HEK293 (cell line): ENCODE measurements around the gene STOML1.

Source experiments
- CTCF ChIA-PET: fragments of 350-600 bp; formaldehyde crosslinking; extraction: SDS; loops from one replicate; lab custom pipeline; 2021; ENCODE audit warnings: antibody characterized with exemption; lab: Yijun Ruan, JAX
- POLR2A ChIA-PET: fragments of 300-600 bp; formaldehyde crosslinking; extraction: SDS; loops from one replicate; lab custom pipeline; 2020; ENCODE audit warnings: antibody characterized with exemption, inconsistent platforms; lab: Yijun Ruan, JAX
- H3K27ac ChIP-seq: fragments of 200-500 bp; sonication (Bioruptor generic); 2 replicates; pipeline ENCODE4 v1.5.1; 2014; ENCODE audit warnings: low read depth, low read length, control low read depth, inconsistent platforms; ENCODE audit errors: extremely low read depth
- H3K36me3 ChIP-seq, 2 experiments: fragments of 200-500 bp in 1 of 2; sonication (Bioruptor generic) in 1 of 2; 1 replicate in 1 of 2; 2 replicates in 1 of 2; pipeline ENCODE4 v1.5.1; 2014 to 2017; ENCODE audit warnings: inconsistent platforms in 2 of 2, low read length in 2 of 2; ENCODE audit not compliant: control insufficient read depth in 2 of 2, insufficient read depth in 1 of 2
- H3K4me1 ChIP-seq: fragments of 200-500 bp; sonication (Bioruptor generic); 2 replicates; pipeline ENCODE4 v1.5.1; 2014; ENCODE audit warnings: mild to moderate bottlenecking, low read length, inconsistent platforms; ENCODE audit not compliant: control insufficient read depth, insufficient read depth
- H3K4me3 ChIP-seq: 2 replicates; pipeline ENCODE4 v1.5.1; 2011; ENCODE audit warnings: low read depth, mild to moderate bottlenecking, control low read depth, low read length, moderate library complexity
- H3K9me3 ChIP-seq: fragments of 200-500 bp; sonication (Bioruptor generic); 2 replicates; pipeline ENCODE4 v1.5.1; 2014; ENCODE audit warnings: low read depth, low read length, inconsistent platforms; ENCODE audit not compliant: control insufficient read depth, insufficient read depth
- KLF8 ChIP-seq: fragments of 450-650 bp; formaldehyde crosslinking; IDR thresholded peaks from 2 replicates; pipeline ENCODE4 v1.5.1; 2016; ENCODE audit warnings: missing biosample characterization, missing genetic modification characterization
- RBAK ChIP-seq: fragments of 450-650 bp; formaldehyde crosslinking; IDR thresholded peaks from 2 replicates; pipeline ENCODE4 v1.5.1; 2016; ENCODE audit warnings: missing biosample characterization, missing genetic modification characterization
- ZNF169 ChIP-seq: fragments of 450-650 bp; formaldehyde crosslinking; IDR thresholded peaks from 2 replicates; pipeline ENCODE4 v1.5.1; 2016; ENCODE audit warnings: missing biosample characterization, missing genetic modification characterization
- ZNF19 ChIP-seq: fragments of 450-650 bp; formaldehyde crosslinking; IDR thresholded peaks from 2 replicates; pipeline ENCODE4; 2016; ENCODE audit warnings: missing biosample characterization, missing genetic modification characterization, low read depth
- ZNF221 ChIP-seq: fragments of 450-650 bp; formaldehyde crosslinking; IDR thresholded peaks from 2 replicates; pipeline ENCODE4 v1.5.1; 2017; ENCODE audit warnings: missing biosample characterization, missing genetic modification characterization, borderline replicate concordance
- ZNF366 ChIP-seq: fragments of 450-650 bp; formaldehyde crosslinking; conservative IDR thresholded peaks from 2 replicates; pipeline ENCODE4 v1.5.1; 2016; ENCODE audit warnings: missing biosample characterization, missing genetic modification characterization
- ZNF416 ChIP-seq: fragments of 450-650 bp; formaldehyde crosslinking; IDR thresholded peaks from 2 replicates; pipeline ENCODE4 v1.5.1; 2016; ENCODE audit warnings: missing biosample characterization, missing genetic modification characterization
- ZNF514 ChIP-seq: fragments of 450-650 bp; formaldehyde crosslinking; IDR thresholded peaks from 2 replicates; pipeline ENCODE4 v1.5.1; 2016; ENCODE audit warnings: missing biosample characterization, missing genetic modification characterization
- ZNF529 ChIP-seq: fragments of 450-650 bp; formaldehyde crosslinking; IDR thresholded peaks from 2 replicates; pipeline ENCODE4 v1.5.1; 2017; ENCODE audit warnings: missing genetic modification characterization, missing biosample characterization; ENCODE audit not compliant: insufficient replicate concordance
- ZNF549 ChIP-seq: fragments of 450-650 bp; IDR thresholded peaks from 2 replicates; pipeline ENCODE4 v1.5.1; 2018; ENCODE audit warnings: missing biosample characterization, missing genetic modification characterization, mild to moderate bottlenecking, inconsistent platforms, moderate library complexity
- ZNF558 ChIP-seq: fragments of 450-650 bp; formaldehyde crosslinking; IDR thresholded peaks from 2 replicates; pipeline ENCODE4 v1.5.1; 2016; ENCODE audit warnings: missing biosample characterization, missing genetic modification characterization
- ZNF623 ChIP-seq: fragments of 450-650 bp; formaldehyde crosslinking; IDR thresholded peaks from 2 replicates; pipeline ENCODE4 v1.5.1; 2016; ENCODE audit warnings: missing biosample characterization, missing genetic modification characterization
- ZSCAN30 ChIP-seq: fragments of 450-650 bp; IDR thresholded peaks from 2 replicates; pipeline ENCODE4 v1.5.1; 2018; ENCODE audit warnings: missing biosample characterization, mild to moderate bottlenecking, missing genetic modification characterization, moderate library complexity
- TF ChIP-seq, protein P1 (sequence below): fragments of 450-650 bp; formaldehyde crosslinking; IDR thresholded peaks from 2 replicates; pipeline ENCODE4 v1.5.1; 2017; ENCODE audit warnings: missing biosample characterization, missing genetic modification characterization
- TF ChIP-seq, protein P2 (sequence below): fragments of 450-650 bp; formaldehyde crosslinking; IDR thresholded peaks from 2 replicates; pipeline ENCODE4 v1.5.1; 2016; ENCODE audit warnings: missing biosample characterization, missing genetic modification characterization
- TF ChIP-seq, protein P3 (sequence below): fragments of 450-650 bp; IDR thresholded peaks from 2 replicates; pipeline ENCODE4 v1.5.1; 2018; ENCODE audit warnings: missing biosample characterization, missing genetic modification characterization
- TF ChIP-seq, protein P4 (sequence below): fragments of 450-650 bp; formaldehyde crosslinking; IDR thresholded peaks from 2 replicates; pipeline ENCODE4 v1.5.1; 2016; ENCODE audit warnings: missing biosample characterization, missing genetic modification characterization, borderline replicate concordance
- TF ChIP-seq, protein P5 (sequence below): fragments of 450-650 bp; formaldehyde crosslinking; IDR thresholded peaks from 2 replicates; pipeline ENCODE4 v1.5.1; 2016; ENCODE audit warnings: missing biosample characterization, missing genetic modification characterization
- TF ChIP-seq, protein P6 (sequence below): fragments of 450-650 bp; formaldehyde crosslinking; IDR thresholded peaks from 2 replicates; pipeline ENCODE4 v1.5.1; 2016; ENCODE audit warnings: missing biosample characterization, missing genetic modification characterization

STOML1 gene

DNA sequence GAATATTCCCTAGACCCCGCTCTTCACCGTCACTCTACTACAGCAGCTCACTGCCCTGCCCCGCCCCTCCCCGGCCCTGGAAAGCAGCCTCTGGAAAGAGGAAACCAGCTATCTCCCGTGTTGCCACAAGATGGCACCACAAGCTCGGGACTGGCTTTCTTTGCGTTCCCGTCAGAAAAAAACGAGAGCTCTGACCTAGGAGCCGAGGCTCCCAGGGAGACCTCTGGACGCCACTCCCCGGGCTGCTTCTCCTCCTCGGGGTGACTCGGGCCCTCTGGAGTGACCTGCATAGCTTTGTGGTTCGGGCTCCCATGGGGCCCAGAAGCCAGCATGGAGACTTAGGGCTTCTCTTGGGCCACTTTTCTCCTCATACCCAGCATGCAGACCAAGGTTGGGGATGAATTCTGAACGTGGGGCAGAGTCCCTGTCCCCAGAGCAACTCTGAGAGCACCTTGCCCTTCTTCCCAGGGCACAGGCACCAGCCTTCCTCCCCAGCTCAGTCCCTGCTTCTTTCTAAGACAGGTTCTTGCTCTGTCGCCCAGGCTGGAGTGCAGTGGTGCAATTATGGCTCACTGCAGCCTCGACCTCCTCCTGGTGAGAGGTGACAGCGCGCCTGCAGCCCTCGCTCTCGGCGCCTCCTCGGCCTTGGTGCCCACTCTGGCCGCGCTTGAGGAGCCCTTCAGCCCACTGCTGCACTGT, 19.0 kb downstream of the STOML1 start (continued):
- TF ChIP-seq, protein P1, sequence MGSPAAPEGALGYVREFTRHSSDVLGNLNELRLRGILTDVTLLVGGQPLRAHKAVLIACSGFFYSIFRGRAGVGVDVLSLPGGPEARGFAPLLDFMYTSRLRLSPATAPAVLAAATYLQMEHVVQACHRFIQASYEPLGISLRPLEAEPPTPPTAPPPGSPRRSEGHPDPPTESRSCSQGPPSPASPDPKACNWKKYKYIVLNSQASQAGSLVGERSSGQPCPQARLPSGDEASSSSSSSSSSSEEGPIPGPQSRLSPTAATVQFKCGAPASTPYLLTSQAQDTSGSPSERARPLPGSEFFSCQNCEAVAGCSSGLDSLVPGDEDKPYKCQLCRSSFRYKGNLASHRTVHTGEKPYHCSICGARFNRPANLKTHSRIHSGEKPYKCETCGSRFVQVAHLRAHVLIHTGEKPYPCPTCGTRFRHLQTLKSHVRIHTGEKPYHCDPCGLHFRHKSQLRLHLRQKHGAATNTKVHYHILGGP = peak; percentile 65; the same call in 1 of the 2 replicates
- TF ChIP-seq, protein P2, sequence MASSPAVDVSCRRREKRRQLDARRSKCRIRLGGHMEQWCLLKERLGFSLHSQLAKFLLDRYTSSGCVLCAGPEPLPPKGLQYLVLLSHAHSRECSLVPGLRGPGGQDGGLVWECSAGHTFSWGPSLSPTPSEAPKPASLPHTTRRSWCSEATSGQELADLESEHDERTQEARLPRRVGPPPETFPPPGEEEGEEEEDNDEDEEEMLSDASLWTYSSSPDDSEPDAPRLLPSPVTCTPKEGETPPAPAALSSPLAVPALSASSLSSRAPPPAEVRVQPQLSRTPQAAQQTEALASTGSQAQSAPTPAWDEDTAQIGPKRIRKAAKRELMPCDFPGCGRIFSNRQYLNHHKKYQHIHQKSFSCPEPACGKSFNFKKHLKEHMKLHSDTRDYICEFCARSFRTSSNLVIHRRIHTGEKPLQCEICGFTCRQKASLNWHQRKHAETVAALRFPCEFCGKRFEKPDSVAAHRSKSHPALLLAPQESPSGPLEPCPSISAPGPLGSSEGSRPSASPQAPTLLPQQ = peak; percentile 69
- TF ChIP-seq ZNF558 (no peak), ZNF623 (no peak), KLF8 (tag by site-specific recombination) (peak; percentile 32; the same call in 1 of the 2 replicates), ZNF169 (no peak), ZSCAN30 (tag by site-specific recombination) (peak; percentile 67)
- TF ChIP-seq, protein P3, sequence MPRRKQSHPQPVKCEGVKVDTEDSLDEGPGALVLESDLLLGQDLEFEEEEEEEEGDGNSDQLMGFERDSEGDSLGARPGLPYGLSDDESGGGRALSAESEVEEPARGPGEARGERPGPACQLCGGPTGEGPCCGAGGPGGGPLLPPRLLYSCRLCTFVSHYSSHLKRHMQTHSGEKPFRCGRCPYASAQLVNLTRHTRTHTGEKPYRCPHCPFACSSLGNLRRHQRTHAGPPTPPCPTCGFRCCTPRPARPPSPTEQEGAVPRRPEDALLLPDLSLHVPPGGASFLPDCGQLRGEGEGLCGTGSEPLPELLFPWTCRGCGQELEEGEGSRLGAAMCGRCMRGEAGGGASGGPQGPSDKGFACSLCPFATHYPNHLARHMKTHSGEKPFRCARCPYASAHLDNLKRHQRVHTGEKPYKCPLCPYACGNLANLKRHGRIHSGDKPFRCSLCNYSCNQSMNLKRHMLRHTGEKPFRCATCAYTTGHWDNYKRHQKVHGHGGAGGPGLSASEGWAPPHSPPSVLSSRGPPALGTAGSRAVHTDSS (tag by site-specific recombination) = no peak

DNA sequence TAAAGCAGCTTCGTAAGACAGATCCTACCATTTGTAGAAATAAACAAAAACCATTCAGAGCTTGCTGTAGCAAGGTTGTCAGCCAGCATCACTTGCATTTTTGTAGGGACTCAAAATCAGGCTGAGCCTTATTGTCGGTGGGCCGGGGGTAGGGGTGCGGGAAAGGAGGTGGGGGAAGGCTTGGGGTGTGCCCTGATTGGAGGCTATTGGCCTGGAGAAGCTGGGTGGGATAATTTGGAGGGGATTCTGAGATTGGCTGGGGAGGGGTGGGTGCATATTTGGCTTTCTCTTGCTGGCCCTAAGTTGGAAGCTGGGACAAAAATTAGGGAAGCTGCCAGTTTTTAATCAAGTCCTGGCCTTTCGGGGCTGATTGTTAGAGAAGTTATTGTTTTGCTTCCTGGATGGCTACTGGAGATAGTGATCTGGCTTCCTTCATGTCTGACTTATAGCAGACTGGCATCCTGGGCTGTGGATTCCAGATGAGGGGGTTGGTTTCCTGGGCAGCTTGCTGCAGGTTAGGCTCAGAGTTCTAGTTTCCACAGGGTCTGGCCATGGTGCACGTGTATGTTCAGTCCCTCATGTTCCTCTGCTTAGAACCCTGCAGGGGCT, 22.8 kb downstream of the STOML1 start:
- Histone ChIP-seq H3K4me1 (peaks cover 3% of the 10 kb centered on the region; the same call in 1 of the 2 replicates), H3K4me3 (no peak overlapping the region), H3K36me3 (no peaks in the 10 kb centered on the region), H3K27ac (no peak overlapping the region), H3K9me3 (no peaks in the 10 kb centered on the region)
- ChIA-PET POLR2A (no interaction called here), CTCF (interaction anchor here (0.6 to 13.4 kb wide), 11 partner anchors 14 to 353 kb away, joined by 3 to 276 read pairs (median 4); no protein-coding TSS in a partner anchor)
- TF ChIP-seq ZNF416 = no peak
- TF ChIP-seq ZNF19 = no peak
- TF ChIP-seq ZNF514 (tag by site-specific recombination) = no peak
- TF ChIP-seq, protein P4, sequence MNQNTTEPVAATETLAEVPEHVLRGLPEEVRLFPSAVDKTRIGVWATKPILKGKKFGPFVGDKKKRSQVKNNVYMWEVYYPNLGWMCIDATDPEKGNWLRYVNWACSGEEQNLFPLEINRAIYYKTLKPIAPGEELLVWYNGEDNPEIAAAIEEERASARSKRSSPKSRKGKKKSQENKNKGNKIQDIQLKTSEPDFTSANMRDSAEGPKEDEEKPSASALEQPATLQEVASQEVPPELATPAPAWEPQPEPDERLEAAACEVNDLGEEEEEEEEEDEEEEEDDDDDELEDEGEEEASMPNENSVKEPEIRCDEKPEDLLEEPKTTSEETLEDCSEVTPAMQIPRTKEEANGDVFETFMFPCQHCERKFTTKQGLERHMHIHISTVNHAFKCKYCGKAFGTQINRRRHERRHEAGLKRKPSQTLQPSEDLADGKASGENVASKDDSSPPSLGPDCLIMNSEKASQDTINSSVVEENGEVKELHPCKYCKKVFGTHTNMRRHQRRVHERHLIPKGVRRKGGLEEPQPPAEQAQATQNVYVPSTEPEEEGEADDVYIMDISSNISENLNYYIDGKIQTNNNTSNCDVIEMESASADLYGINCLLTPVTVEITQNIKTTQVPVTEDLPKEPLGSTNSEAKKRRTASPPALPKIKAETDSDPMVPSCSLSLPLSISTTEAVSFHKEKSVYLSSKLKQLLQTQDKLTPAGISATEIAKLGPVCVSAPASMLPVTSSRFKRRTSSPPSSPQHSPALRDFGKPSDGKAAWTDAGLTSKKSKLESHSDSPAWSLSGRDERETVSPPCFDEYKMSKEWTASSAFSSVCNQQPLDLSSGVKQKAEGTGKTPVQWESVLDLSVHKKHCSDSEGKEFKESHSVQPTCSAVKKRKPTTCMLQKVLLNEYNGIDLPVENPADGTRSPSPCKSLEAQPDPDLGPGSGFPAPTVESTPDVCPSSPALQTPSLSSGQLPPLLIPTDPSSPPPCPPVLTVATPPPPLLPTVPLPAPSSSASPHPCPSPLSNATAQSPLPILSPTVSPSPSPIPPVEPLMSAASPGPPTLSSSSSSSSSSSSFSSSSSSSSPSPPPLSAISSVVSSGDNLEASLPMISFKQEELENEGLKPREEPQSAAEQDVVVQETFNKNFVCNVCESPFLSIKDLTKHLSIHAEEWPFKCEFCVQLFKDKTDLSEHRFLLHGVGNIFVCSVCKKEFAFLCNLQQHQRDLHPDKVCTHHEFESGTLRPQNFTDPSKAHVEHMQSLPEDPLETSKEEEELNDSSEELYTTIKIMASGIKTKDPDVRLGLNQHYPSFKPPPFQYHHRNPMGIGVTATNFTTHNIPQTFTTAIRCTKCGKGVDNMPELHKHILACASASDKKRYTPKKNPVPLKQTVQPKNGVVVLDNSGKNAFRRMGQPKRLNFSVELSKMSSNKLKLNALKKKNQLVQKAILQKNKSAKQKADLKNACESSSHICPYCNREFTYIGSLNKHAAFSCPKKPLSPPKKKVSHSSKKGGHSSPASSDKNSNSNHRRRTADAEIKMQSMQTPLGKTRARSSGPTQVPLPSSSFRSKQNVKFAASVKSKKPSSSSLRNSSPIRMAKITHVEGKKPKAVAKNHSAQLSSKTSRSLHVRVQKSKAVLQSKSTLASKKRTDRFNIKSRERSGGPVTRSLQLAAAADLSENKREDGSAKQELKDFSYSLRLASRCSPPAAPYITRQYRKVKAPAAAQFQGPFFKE (tag by site-specific recombination) = no peak
- TF ChIP-seq ZNF221 = no peak
- no peak for TF ChIP-seq RBAK (tag by site-specific recombination)
- TF ChIP-seq ZNF366 (tag by site-specific recombination) = no peak
- TF ChIP-seq, protein P5, sequence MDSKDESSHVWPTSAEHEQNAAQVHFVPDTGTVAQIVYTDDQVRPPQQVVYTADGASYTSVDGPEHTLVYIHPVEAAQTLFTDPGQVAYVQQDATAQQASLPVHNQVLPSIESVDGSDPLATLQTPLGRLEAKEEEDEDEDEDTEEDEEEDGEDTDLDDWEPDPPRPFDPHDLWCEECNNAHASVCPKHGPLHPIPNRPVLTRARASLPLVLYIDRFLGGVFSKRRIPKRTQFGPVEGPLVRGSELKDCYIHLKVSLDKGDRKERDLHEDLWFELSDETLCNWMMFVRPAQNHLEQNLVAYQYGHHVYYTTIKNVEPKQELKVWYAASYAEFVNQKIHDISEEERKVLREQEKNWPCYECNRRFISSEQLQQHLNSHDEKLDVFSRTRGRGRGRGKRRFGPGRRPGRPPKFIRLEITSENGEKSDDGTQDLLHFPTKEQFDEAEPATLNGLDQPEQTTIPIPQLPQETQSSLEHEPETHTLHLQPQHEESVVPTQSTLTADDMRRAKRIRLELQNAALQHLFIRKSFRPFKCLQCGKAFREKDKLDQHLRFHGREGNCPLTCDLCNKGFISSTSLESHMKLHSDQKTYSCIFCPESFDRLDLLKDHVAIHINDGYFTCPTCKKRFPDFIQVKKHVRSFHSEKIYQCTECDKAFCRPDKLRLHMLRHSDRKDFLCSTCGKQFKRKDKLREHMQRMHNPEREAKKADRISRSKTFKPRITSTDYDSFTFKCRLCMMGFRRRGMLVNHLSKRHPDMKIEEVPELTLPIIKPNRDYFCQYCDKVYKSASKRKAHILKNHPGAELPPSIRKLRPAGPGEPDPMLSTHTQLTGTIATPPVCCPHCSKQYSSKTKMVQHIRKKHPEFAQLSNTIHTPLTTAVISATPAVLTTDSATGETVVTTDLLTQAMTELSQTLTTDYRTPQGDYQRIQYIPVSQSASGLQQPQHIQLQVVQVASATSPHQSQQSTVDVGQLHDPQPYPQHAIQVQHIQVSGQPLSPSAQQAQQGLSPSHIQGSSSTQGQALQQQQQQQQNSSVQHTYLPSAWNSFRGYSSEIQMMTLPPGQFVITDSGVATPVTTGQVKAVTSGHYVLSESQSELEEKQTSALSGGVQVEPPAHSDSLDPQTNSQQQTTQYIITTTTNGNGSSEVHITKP = no peak
- TF ChIP-seq, protein P6, sequence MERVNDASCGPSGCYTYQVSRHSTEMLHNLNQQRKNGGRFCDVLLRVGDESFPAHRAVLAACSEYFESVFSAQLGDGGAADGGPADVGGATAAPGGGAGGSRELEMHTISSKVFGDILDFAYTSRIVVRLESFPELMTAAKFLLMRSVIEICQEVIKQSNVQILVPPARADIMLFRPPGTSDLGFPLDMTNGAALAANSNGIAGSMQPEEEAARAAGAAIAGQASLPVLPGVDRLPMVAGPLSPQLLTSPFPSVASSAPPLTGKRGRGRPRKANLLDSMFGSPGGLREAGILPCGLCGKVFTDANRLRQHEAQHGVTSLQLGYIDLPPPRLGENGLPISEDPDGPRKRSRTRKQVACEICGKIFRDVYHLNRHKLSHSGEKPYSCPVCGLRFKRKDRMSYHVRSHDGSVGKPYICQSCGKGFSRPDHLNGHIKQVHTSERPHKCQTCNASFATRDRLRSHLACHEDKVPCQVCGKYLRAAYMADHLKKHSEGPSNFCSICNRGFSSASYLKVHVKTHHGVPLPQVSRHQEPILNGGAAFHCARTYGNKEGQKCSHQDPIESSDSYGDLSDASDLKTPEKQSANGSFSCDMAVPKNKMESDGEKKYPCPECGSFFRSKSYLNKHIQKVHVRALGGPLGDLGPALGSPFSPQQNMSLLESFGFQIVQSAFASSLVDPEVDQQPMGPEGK (tag by site-specific recombination) = no peak
- no peak for TF ChIP-seq ZNF529 (tag by site-specific recombination)
- TF ChIP-seq ZNF549 (tag by site-specific recombination) = no peak
